ENCODE data around the gene FOXE1.

GRCh38 chr9:97874624-97875023, 21.6 kb downstream of the FOXE1 start:
- TF ChIP-seq CTCF (conservative IDR thresholded peaks at IDR 0.05; ENCODE audit: low read length) (no peak), EZH2phosphoT487 (IDR thresholded peaks at IDR 0.05; ENCODE audit: borderline replicate concordance) (no peak)
